T-helper 22 cell (primary cell): Measurements from ENCODE around the gene GVQW3.

Source experiments
- DNase-seq: peaks from one replicate; pipeline ENCODE4 v3.0.0-alpha.2; 2020; ENCODE audit warnings: low read depth

Gene GVQW3

DNA sequence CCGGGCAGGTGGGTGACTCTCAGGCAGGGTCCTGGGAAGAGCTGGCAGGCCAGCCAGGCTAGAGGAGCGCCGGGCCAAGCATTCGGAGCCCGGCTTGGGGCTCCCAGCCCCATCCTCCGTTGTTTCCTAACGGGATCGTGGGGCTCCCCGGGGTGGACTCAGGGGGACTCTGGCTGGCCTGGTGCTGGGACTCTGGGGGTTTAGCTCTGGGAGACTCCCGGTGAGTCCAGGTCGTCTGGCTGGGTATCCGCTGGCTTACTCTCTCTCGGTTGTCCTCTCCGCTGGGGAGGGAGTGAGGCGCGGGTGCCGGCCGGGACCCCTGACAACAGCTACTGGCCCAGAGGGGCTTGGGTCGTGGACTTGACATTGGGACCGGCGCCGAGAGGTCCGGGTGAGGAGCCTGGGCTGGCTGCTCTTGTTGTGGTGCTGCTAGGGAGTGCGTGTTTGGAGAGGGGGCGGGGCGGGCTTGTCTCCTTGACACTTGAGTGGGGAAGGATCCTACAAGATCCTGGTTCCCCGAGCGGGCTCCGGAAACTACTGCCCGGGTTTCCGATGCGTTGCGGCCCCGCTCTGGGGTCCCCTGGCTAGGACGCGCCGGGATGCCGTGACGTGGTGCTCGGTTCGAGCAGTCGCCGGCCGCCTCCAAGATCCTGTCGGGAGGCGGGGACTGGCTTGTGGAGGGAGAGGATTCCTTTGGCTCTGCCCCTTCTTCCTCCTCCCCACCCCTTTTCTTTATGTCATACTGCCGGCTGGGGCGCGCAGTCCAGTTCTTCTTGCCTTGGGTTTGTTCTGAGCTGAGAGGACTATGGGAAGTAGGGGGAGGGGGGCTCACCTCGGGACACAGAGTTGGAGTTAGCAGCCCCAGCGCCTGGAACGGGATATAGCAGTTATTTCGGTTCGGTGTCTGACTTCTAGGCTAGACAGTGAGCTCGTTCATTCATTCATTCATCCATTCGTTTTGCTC, 64.3 kb downstream of the GVQW3 start:
- peak; percentile 47 for DNase-seq

DNA sequence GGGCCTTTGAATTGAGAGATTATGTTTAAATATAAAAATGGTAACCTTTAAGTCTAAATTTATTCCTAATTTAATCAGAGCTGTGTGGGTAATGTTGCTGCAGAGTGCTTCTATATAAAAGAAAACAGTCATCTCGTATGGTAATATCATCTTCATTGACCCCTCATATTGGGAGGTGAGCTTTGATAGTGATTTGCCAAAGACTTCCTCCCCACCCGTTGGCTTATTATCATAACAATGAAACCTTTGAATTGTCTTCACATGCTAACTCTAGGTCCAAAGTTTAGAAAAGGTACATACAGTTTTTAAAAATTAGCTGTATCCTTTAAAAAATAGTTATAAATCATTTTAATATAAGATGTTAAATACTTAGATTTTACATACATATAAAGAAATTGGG, 67.4 kb downstream of the GVQW3 start:
- no peak for DNase-seq

- no peak for DNase-seq
Observed at GRCh38 chr11:76453248-76453647, 72.1 kb downstream of the GVQW3 start.

DNA sequence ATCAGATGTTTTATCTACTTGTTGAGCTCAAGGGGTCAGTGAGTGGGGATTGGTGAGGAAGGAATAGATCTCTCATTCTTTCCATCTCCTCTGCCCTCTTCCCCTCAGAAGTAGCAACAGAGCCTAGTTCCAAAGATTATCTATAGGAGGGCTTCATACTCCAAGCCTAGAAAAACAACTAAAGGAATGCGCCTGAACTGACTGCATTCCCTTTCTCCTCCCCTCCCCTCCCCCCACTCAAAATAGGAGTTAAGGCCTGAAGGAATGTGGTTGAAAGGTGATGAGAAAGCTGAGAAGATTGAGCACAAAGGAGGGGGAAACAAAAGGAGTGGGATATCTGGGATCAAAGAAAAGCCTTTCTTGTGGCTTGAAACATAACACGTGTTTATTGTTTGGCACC, 74.2 kb downstream of the GVQW3 start:
- no peak for DNase-seq

DNA sequence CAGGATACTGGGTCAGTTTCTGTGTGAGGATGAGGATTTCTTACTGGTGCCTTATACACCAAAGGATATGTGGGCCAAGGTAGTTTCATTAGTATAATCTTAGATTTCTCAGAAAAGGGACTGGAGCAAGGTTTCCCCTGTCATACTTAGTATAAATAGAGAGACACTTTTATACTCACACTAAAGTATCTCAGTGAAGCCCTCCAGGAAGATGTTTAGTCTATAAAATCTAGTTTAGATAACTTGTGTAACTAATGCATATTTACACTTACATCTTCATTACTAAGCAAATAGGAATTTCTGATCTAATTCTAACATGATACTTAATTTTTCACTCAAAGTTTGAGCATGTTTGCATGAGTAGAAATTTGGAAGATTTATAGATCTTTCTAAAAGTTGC, 74.8 kb downstream of the GVQW3 start:
- no peak for DNase-seq

DNA sequence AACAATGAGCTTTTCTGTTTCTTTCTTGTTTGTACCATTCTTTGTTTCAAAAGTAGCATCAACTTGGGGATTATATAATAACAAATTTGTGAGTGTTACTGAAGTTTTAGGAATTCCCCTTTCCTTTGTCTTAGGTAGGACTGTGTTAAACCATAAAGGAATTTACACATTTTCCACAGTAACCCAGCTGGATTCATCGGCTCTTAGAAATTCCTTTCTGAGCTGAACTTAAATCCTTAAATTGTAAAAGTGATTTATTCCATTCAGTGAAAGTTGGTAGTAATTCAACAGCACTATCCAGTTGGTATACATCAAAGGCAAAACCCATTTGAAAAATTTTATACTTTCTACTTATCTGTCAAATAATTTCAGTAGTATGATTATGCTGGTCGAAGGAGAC, 75.4 kb downstream of the GVQW3 start:
- no peak for DNase-seq
